SK-N-SH (cell line): ENCODE measurements around the gene SMC2. TPM values are rescaled to one million over a fixed set of nuclear protein-coding genes. Genes with fewer than 3 reads are reported as not detected.

Experiments
- CTCF ChIA-PET: fragments of 300-600, 350-600 bp; formaldehyde crosslinking; extraction: SDS; loops from one replicate; lab custom pipeline; 2021; lab: Yijun Ruan, JAX
- POLR2A ChIA-PET: fragments of 350-600 bp; sonication (Branson Sonifier 250); formaldehyde crosslinking; extraction: SDS; loops from one replicate; lab custom pipeline; 2020; ENCODE audit warnings: antibody characterized with exemption, inconsistent platforms; lab: Yijun Ruan, JAX
- DNase-seq: peaks from one replicate; pipeline ENCODE4 v3.0.0; 2012
- H2AFZ ChIP-seq: fragments of 200-600 bp; sonication (generic); 2 replicates; pipeline ENCODE4 v1.8.1; 2016; ENCODE audit warnings: antibody characterized with exemption, mild to moderate bottlenecking, low read depth
- H3F3A ChIP-seq: fragments of 200-600 bp; sonication (generic); replicated peaks from 2 replicates; pipeline ENCODE3; 2016; ENCODE audit warnings: antibody characterized with exemption, mild to moderate bottlenecking; ENCODE audit not compliant: insufficient read depth
- H3K27ac ChIP-seq, 2 experiments: fragments of 200-500 bp in 1 of 2; fragments of 200-600 bp in 1 of 2; sonication (Bioruptor generic) in 1 of 2; sonication (generic), shearing (Covaris generic) in 1 of 2; 2 replicates each; pipeline versions ENCODE4 v1.5.1 to v1.6.1; 2014 to 2016; ENCODE audit warnings: low read depth in 2 of 2, inconsistent platforms in 1 of 2, low read length in 1 of 2, mild to moderate bottlenecking in 1 of 2, mixed read lengths in 1 of 2
- H3K27me3 ChIP-seq: fragments of 200-600 bp; sonication (generic), shearing (Covaris generic); 2 replicates; pipeline ENCODE4 v1.6.1; 2016; ENCODE audit warnings: mixed run types; ENCODE audit not compliant: insufficient read depth
- H3K36me3 ChIP-seq, 2 experiments: fragments of 200-500 bp in 1 of 2; fragments of 200-600 bp in 1 of 2; sonication (Bioruptor generic) in 1 of 2; sonication (generic) in 1 of 2; replicated peaks in 1 of 2; 2 replicates each; pipeline versions ENCODE3 to v1.5.1; 2014 to 2016; ENCODE audit warnings: low read length in 1 of 2, mild to moderate bottlenecking in 1 of 2; ENCODE audit not compliant: insufficient read depth in 2 of 2, control insufficient read depth in 1 of 2
- H3K4me1 ChIP-seq, 2 experiments: fragments of 200-500 bp in 1 of 2; fragments of 200-600 bp in 1 of 2; sonication (Bioruptor generic) in 1 of 2; sonication (generic), shearing (Covaris generic) in 1 of 2; 2 replicates each; pipeline versions ENCODE4 v1.5.1 to v1.6.1; 2014 to 2016; ENCODE audit warnings: low read depth in 1 of 2, low read length in 1 of 2, mixed run types in 1 of 2; ENCODE audit not compliant: insufficient read depth in 2 of 2, control insufficient read depth in 1 of 2
- H3K4me2 ChIP-seq: fragments of 200-600 bp; sonication (generic), shearing (Covaris generic); 2 replicates; pipeline ENCODE4 v1.6.1; 2017; ENCODE audit warnings: mixed run types
- H3K4me3 ChIP-seq, 2 experiments: fragments of 200-500 bp in 1 of 2; fragments of 200-600 bp in 1 of 2; sonication (Bioruptor generic) in 1 of 2; sonication (generic), shearing (Covaris generic) in 1 of 2; 2 replicates each; pipeline versions ENCODE4 v1.5.1 to v1.8.1; 2014 to 2016; ENCODE audit warnings: low read depth in 2 of 2, inconsistent platforms in 1 of 2, low read length in 1 of 2, mild to moderate bottlenecking in 1 of 2, mixed read lengths in 1 of 2, moderate library complexity in 1 of 2
- H3K79me2 ChIP-seq: fragments of 200-600 bp; sonication (generic); 2 replicates; pipeline ENCODE4 v1.8.1; 2017; ENCODE audit warnings: mild to moderate bottlenecking; ENCODE audit not compliant: insufficient read depth
- H3K9ac ChIP-seq: fragments of 200-600 bp; sonication (generic); 2 replicates; pipeline ENCODE4 v1.6.1; 2017; ENCODE audit warnings: mixed run types
- H3K9me2 ChIP-seq: fragments of 200-600 bp; sonication (generic); 2 replicates; pipeline ENCODE4 v1.6.1; 2017; ENCODE audit warnings: mixed run types
- H3K9me3 ChIP-seq: fragments of 200-600 bp; sonication (generic); 2 replicates; pipeline ENCODE4 v1.6.1; 2017; ENCODE audit warnings: mixed run types, mild to moderate bottlenecking, moderate library complexity
- H4K20me1 ChIP-seq: fragments of 200-600 bp; sonication (generic); 2 replicates; pipeline ENCODE4 v1.6.1; 2017; ENCODE audit warnings: mild to moderate bottlenecking, mixed run types; ENCODE audit not compliant: insufficient read depth
- CTCF ChIP-seq: fragments of 200-600 bp; sonication (generic); IDR thresholded peaks from 2 replicates; pipeline ENCODE4 v1.6.1; 2017; ENCODE audit warnings: antibody characterized with exemption, mild to moderate bottlenecking, moderate library complexity
- EZH2phosphoT487 ChIP-seq: fragments of 200-600 bp; sonication (generic); IDR thresholded peaks from 2 replicates; pipeline ENCODE4 v1.6.1; 2017; ENCODE audit warnings: low read depth, mixed run types, mild to moderate bottlenecking, antibody characterized with exemption, moderate library complexity, borderline replicate concordance
- FOSL2 ChIP-seq: IDR thresholded peaks from 2 replicates; pipeline ENCODE4 v1.4.0; 2012; ENCODE audit warnings: low read depth, mild to moderate bottlenecking, moderate library complexity, borderline replicate concordance
- FOXJ3 ChIP-seq: sonication (generic); formaldehyde crosslinking; IDR thresholded peaks from 2 replicates; pipeline ENCODE4 v1.5.1; 2020; ENCODE audit warnings: mild to moderate bottlenecking, missing genetic modification reagents
- GATA2 ChIP-seq: sonication (generic); formaldehyde crosslinking; IDR thresholded peaks from 2 replicates; pipeline ENCODE4 v1.5.0; 2020; ENCODE audit warnings: mild to moderate bottlenecking, missing genetic modification reagents
- NFIC ChIP-seq: IDR thresholded peaks from 2 replicates; pipeline ENCODE4 v1.4.0; 2012; ENCODE audit warnings: borderline replicate concordance
- NRF1 ChIP-seq: IDR thresholded peaks from 2 replicates; pipeline ENCODE4 v1.6.1; 2012; ENCODE audit warnings: low read depth, mild to moderate bottlenecking, low read length
- POLR2AphosphoS5 ChIP-seq: IDR thresholded peaks from 2 replicates; pipeline ENCODE4 v1.6.1; 2012; ENCODE audit warnings: low read depth, low read length
- RAD21 ChIP-seq: IDR thresholded peaks from 2 replicates; pipeline ENCODE4 v1.6.1; 2012; ENCODE audit warnings: mild to moderate bottlenecking, low read length
- RXRA ChIP-seq: IDR thresholded peaks from 2 replicates; pipeline ENCODE4 v1.4.0; 2012; ENCODE audit warnings: low read depth, mild to moderate bottlenecking, borderline replicate concordance
- SIN3A ChIP-seq: IDR thresholded peaks from 2 replicates; pipeline ENCODE4 v1.6.1; 2012; ENCODE audit warnings: low read depth, mild to moderate bottlenecking, low read length, moderate library complexity, borderline replicate concordance
- TAF1 ChIP-seq: IDR thresholded peaks from 2 replicates; pipeline ENCODE4 v1.6.1; 2012; ENCODE audit warnings: low read depth, mild to moderate bottlenecking, low read length, moderate library complexity, borderline replicate concordance
- TCF12 ChIP-seq: IDR thresholded peaks from 2 replicates; pipeline ENCODE4 v1.4.0; 2012
- TEAD4 ChIP-seq: IDR thresholded peaks from 2 replicates; pipeline ENCODE4 v1.4.0; 2012; ENCODE audit warnings: mild to moderate bottlenecking, borderline replicate concordance; ENCODE audit not compliant: insufficient read depth
- ZBTB33 ChIP-seq: IDR thresholded peaks from 2 replicates; pipeline ENCODE4 v1.4.0; 2012; ENCODE audit warnings: low read depth, borderline replicate concordance
- WGBS: methylation state at CpG from one replicate; pipeline ENCODE4 v1.1.6; 2017; ENCODE audit warnings: low lambda C conversion rate; 5-methylcytosine and 5-hydroxymethylcytosine counted together
- polyA plus RNA-seq, 3 experiments: library from polyadenylated mRNA; depleted of rRNA; stranded (reverse); fragments of >200 nt; gene quantifications; 2 replicates each; pipeline ENCODE4 v1.2.3, GENCODE V29; 2012
- TF ChIP-seq, protein P1 (sequence below): IDR thresholded peaks from 2 replicates; pipeline ENCODE4 v1.4.0; 2012; ENCODE audit warnings: low read depth
- TF ChIP-seq, protein P2 (sequence below): fragments of 150-350 bp; IDR thresholded peaks from 2 replicates; pipeline ENCODE4 v1.6.1; 2016; ENCODE audit warnings: mild to moderate bottlenecking, low read depth, low read length
- TF ChIP-seq, protein P3 (sequence below): IDR thresholded peaks from 2 replicates; pipeline ENCODE4 v1.6.1; 2012; ENCODE audit warnings: mild to moderate bottlenecking, low read depth, low read length, moderate library complexity

SMC2 gene
- polyA plus RNA-seq, 1 of the 3 experiments (the other 2 are of a cell fraction): 3.7 TPM

DNA sequence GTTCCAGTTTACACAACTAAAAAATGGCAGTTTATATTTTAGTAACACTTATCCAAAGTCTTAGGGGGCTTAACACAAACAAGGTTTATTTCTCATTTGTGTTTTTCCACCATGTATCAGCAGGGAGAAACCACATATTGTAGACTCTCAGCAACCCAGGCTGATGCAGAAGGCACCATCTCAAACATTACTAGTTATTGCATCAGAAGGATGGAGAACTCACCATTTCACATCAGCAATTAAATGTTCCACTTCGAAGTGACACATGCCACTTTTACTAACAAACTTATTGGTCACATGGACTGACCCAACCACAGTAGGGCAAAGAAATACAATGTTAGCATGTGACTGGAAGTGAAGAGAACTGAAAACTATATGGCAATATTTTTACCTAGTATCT, 22.5 kb upstream of the SMC2 start:
- H3K4me2 ChIP-seq: no peak overlapping the region
- H4K20me1 ChIP-seq: no peaks in the 10 kb centered on the region
- no peaks in the 10 kb centered on the region for H3K27me3 ChIP-seq
- H3K9ac ChIP-seq: no peak overlapping the region
- CTCF ChIA-PET: no interaction called here
- no peak overlapping the region for H3K4me3 ChIP-seq
- no peaks in the 10 kb centered on the region for H3K9me3 ChIP-seq
- no peak overlapping the region for H2AFZ ChIP-seq
- peaks cover 7% of the 10 kb centered on the region for H3F3A ChIP-seq
- WGBS: 16% methylated on average over 1 of the region's 1 CpG
- no peaks in the 10 kb centered on the region for H3K36me3 ChIP-seq
- POLR2A ChIA-PET: no interaction called here
- DNase-seq: no peak
- H3K9me2 ChIP-seq: no peaks in the 10 kb centered on the region
- TF ChIP-seq RAD21: no peak
- TF ChIP-seq TAF1: no peak
- TF ChIP-seq CTCF: no peak
- no peak for TF ChIP-seq POLR2AphosphoS5
- TF ChIP-seq, protein P1, sequence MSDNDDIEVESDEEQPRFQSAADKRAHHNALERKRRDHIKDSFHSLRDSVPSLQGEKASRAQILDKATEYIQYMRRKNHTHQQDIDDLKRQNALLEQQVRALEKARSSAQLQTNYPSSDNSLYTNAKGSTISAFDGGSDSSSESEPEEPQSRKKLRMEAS: no peak
- TF ChIP-seq, protein P2, sequence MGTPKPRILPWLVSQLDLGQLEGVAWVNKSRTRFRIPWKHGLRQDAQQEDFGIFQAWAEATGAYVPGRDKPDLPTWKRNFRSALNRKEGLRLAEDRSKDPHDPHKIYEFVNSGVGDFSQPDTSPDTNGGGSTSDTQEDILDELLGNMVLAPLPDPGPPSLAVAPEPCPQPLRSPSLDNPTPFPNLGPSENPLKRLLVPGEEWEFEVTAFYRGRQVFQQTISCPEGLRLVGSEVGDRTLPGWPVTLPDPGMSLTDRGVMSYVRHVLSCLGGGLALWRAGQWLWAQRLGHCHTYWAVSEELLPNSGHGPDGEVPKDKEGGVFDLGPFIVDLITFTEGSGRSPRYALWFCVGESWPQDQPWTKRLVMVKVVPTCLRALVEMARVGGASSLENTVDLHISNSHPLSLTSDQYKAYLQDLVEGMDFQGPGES: no peak
- TF ChIP-seq EZH2phosphoT487: no peak
- no peak for TF ChIP-seq FOXJ3
- TF ChIP-seq NFIC: no peak
- no peak for TF ChIP-seq TEAD4
- no peak for TF ChIP-seq FOSL2
- TF ChIP-seq, protein P3, sequence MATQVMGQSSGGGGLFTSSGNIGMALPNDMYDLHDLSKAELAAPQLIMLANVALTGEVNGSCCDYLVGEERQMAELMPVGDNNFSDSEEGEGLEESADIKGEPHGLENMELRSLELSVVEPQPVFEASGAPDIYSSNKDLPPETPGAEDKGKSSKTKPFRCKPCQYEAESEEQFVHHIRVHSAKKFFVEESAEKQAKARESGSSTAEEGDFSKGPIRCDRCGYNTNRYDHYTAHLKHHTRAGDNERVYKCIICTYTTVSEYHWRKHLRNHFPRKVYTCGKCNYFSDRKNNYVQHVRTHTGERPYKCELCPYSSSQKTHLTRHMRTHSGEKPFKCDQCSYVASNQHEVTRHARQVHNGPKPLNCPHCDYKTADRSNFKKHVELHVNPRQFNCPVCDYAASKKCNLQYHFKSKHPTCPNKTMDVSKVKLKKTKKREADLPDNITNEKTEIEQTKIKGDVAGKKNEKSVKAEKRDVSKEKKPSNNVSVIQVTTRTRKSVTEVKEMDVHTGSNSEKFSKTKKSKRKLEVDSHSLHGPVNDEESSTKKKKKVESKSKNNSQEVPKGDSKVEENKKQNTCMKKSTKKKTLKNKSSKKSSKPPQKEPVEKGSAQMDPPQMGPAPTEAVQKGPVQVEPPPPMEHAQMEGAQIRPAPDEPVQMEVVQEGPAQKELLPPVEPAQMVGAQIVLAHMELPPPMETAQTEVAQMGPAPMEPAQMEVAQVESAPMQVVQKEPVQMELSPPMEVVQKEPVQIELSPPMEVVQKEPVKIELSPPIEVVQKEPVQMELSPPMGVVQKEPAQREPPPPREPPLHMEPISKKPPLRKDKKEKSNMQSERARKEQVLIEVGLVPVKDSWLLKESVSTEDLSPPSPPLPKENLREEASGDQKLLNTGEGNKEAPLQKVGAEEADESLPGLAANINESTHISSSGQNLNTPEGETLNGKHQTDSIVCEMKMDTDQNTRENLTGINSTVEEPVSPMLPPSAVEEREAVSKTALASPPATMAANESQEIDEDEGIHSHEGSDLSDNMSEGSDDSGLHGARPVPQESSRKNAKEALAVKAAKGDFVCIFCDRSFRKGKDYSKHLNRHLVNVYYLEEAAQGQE: no peak
- TF ChIP-seq NRF1: no peak
- no peak for TF ChIP-seq RXRA
- no peak for TF ChIP-seq GATA2 (CRISPR knock-in tag)
- no peak for TF ChIP-seq TCF12
- no peak for TF ChIP-seq ZBTB33
- no peak for TF ChIP-seq SIN3A
- no peak overlapping the region for H3K27ac ChIP-seq
- H3K79me2 ChIP-seq: no peaks in the 10 kb centered on the region
- H3K4me1 ChIP-seq: peaks cover 0 to 5% of the 10 kb centered on the region in 2 experiments; a peak in 2 of 4 replicates
